GM20000 (cell line): ENCODE data around the gene ZMYND12.

Experiments
- DNase-seq: peaks from one replicate; pipeline ENCODE4 v3.0.0; 2012; ENCODE audit warnings: low spot score
- CTCF ChIP-seq: IDR thresholded peaks from 2 replicates; pipeline ENCODE4 v1.5.1; 2012; ENCODE audit warnings: mild to moderate bottlenecking, control low read depth; ENCODE audit errors: extremely low read depth, missing control alignments

Gene ZMYND12

DNA sequence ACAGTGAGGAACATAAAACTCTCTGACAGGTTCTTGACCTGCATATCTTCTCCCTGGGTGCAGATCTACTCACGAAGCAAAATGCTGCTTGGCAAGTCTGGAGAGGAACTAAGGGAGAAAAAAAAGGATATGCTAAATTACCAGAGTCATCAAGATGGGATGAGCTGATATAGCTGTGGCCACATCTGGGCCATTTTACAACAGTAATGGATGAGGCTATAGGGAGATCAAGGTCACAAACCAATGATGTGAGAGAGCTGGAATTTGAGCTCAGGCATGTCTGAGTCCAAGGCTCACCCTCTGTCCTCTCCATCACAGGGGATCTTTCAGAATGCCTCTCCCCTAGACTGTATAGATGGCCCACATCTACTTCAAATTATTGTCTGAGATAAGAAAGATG lies 26.2 kb downstream of the ZMYND12 start:
- TF ChIP-seq CTCF = no peak
- DNase-seq = no peak

GRCh38 chr1:42427240-42427639 lies 28.6 kb downstream of the ZMYND12 start:
- no peak for DNase-seq
- no peak for TF ChIP-seq CTCF

- DNase-seq = no peak
- TF ChIP-seq CTCF = no peak
Observed at GRCh38 chr1:42424201-42424600, 31.6 kb downstream of the ZMYND12 start.

DNA sequence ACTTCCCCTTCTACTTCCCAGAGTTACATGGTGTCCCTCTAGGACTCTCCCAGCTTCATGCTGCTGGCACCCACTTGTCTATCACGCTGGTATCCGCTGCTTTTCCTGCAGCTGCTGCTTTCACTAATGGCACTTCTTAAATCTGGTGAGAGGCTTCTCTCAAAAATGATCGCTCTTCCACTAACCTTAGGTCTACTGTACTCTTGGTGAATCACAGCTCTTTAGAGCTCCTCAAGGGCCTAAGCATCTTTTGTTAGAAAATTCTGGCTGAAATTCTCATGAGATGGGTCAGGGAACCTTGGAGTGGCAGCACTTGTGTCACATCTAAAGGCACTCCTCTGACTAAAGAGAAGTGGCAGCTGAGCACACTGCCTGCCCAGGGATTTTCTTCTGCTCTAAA lies 32.1 kb downstream of the ZMYND12 start:
- no peak for TF ChIP-seq CTCF
- DNase-seq = no peak

DNA sequence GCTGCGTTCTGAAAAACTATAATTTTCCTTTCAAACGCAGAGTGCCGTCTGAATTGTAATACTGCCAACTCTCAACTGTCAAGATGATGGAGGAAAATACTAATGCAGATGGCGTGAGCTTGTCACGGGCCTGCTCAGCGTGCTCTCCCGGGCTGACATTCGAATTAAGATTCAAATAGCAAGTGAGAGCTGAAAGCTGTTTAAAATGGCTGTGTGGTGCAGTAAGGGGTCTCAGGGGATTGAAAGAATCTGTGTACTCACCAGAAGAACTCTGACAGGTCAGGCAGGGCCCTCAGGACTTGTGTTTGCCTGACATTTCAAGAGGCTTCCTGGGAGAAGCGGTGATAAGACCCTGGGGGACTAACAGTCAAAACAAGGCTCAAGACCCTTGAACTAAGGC lies 33.1 kb downstream of the ZMYND12 start:
- TF ChIP-seq CTCF = no peak
- DNase-seq = no peak

GRCh38 chr1:42420911-42421585 lies 34.8 kb downstream of the ZMYND12 start:
- TF ChIP-seq CTCF = no peak
- no peak for DNase-seq

GRCh38 chr1:42420121-42420520 lies 35.7 kb downstream of the ZMYND12 start:
- TF ChIP-seq CTCF = no peak
- no peak for DNase-seq
